A549 (cell line): Measurements from ENCODE around the gene PLEKHD1.

ENCODE experiments used
- BHLHE40 ChIP-seq: IDR thresholded peaks from 2 replicates; pipeline ENCODE4 v1.6.1; 2012; ENCODE audit warnings: low read depth, low read length, inconsistent platforms
- CBX2 ChIP-seq: fragments of 200-600 bp; sonication (generic); IDR thresholded peaks from 2 replicates; pipeline ENCODE4 v1.6.1; 2016; ENCODE audit warnings: low read depth, mild to moderate bottlenecking, borderline replicate concordance
- CHD2 ChIP-seq: fragments of 150-350 bp; IDR thresholded peaks from 2 replicates; pipeline ENCODE4 v1.6.1; 2014; ENCODE audit warnings: low read length; ENCODE audit not compliant: partially characterized antibody
- EHF ChIP-seq: fragments of 250-450 bp; sonication (Bioruptor Pico); IDR thresholded peaks from 2 replicates; pipeline ENCODE4 v1.5.0; 2020; ENCODE audit warnings: mild to moderate bottlenecking
- FOSL2 ChIP-seq, 2 experiments: fragments of 450-650 bp in 1 of 2; fragments of >200 bp in 1 of 2; sonication (Bioruptor Twin) in 1 of 2; formaldehyde crosslinking; IDR thresholded peaks; 2 replicates each; pipeline versions ENCODE4 v1.5.0 to v1.6.1; 2016 to 2020; ENCODE audit warnings: mild to moderate bottlenecking in 1 of 2, moderate library complexity in 1 of 2
- POLR2A ChIP-seq: IDR thresholded peaks from 2 replicates; pipeline ENCODE4 v1.6.1; 2012; ENCODE audit warnings: mild to moderate bottlenecking, low read length
- RARB ChIP-seq: fragments of 250-450 bp; sonication (Bioruptor Pico); IDR thresholded peaks from 2 replicates; pipeline ENCODE4 v1.8.0; 2021; ENCODE audit warnings: mild to moderate bottlenecking, moderate library complexity
- SMC3 ChIP-seq: fragments of >200 bp; sonication (Bioruptor Twin); formaldehyde crosslinking; IDR thresholded peaks from 3 replicates; pipeline ENCODE4 v1.6.1; 2018; ENCODE audit warnings: inconsistent platforms
- TF ChIP-seq, protein P1 (sequence below): fragments of >200 bp; sonication (Bioruptor Twin); formaldehyde crosslinking; IDR thresholded peaks from 3 replicates; pipeline ENCODE4 v1.5.1; 2016
- TF ChIP-seq, protein P2 (sequence below): IDR thresholded peaks from 2 replicates; pipeline ENCODE4 v1.6.1; 2012
- TF ChIP-seq, protein P3 (sequence below): fragments of >200 bp; sonication (Bioruptor Twin); formaldehyde crosslinking; IDR thresholded peaks from 3 replicates; pipeline ENCODE4 v1.6.1; 2016

DNA sequence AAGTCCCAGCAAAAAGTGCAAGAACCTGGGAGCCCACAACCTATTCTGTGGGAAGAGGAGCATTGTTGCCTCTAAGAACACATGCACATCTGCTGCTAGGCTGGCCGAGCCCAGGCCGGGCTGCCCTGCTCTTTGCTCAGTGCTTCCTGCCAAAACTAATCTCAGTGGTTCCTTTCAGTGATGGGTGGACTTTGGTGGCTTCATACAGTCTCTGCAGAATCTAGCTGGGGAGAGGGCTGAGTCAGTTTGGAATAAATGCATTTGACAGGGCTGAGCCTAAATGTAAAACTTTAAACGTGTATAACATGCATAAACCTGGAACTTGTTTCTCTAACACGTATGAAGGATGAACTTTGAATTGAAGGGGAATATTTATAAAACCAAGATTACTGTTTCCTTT lies 45.6 kb downstream of the PLEKHD1 start:
- TF ChIP-seq, protein P1, sequence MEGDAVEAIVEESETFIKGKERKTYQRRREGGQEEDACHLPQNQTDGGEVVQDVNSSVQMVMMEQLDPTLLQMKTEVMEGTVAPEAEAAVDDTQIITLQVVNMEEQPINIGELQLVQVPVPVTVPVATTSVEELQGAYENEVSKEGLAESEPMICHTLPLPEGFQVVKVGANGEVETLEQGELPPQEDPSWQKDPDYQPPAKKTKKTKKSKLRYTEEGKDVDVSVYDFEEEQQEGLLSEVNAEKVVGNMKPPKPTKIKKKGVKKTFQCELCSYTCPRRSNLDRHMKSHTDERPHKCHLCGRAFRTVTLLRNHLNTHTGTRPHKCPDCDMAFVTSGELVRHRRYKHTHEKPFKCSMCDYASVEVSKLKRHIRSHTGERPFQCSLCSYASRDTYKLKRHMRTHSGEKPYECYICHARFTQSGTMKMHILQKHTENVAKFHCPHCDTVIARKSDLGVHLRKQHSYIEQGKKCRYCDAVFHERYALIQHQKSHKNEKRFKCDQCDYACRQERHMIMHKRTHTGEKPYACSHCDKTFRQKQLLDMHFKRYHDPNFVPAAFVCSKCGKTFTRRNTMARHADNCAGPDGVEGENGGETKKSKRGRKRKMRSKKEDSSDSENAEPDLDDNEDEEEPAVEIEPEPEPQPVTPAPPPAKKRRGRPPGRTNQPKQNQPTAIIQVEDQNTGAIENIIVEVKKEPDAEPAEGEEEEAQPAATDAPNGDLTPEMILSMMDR = no peak
- no peak for TF ChIP-seq FOSL2 (IDR thresholded peaks at IDR 0.05)
- no peak for TF ChIP-seq FOSL2 (CRISPR knock-in tag; IDR thresholded peaks at IDR 0.05)
- TF ChIP-seq, protein P2, sequence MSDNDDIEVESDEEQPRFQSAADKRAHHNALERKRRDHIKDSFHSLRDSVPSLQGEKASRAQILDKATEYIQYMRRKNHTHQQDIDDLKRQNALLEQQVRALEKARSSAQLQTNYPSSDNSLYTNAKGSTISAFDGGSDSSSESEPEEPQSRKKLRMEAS = no peak
- no peak for TF ChIP-seq CBX2
- TF ChIP-seq SMC3 = no peak
- no peak for TF ChIP-seq EHF (CRISPR knock-in tag)
- TF ChIP-seq POLR2A = no peak
- TF ChIP-seq RARB (CRISPR knock-in tag) = no peak
- TF ChIP-seq BHLHE40 = no peak
- no peak for TF ChIP-seq CHD2
- TF ChIP-seq, protein P3, sequence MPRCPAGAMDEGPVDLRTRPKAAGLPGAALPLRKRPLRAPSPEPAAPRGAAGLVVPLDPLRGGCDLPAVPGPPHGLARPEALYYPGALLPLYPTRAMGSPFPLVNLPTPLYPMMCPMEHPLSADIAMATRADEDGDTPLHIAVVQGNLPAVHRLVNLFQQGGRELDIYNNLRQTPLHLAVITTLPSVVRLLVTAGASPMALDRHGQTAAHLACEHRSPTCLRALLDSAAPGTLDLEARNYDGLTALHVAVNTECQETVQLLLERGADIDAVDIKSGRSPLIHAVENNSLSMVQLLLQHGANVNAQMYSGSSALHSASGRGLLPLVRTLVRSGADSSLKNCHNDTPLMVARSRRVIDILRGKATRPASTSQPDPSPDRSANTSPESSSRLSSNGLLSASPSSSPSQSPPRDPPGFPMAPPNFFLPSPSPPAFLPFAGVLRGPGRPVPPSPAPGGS = no peak
